GM12892 (cell line): ENCODE data around the gene DAGLA.

Experiments used
- POLR2A ChIP-seq: IDR thresholded peaks from 2 replicates; pipeline ENCODE4 v1.6.1; 2011; ENCODE audit warnings: low read depth, low read length, control low read depth
- POLR2AphosphoS5 ChIP-seq: IDR thresholded peaks from 2 replicates; pipeline ENCODE4 v1.6.1; 2011; ENCODE audit warnings: low read depth, low read length, control low read depth
- TAF1 ChIP-seq: IDR thresholded peaks from 2 replicates; pipeline ENCODE4 v1.6.1; 2011; ENCODE audit warnings: low read depth, mild to moderate bottlenecking, control low read depth, low read length, borderline replicate concordance

GRCh38 chr11:61756147-61756451 is 75.9 kb downstream of the DAGLA start:
- no peak for TF ChIP-seq POLR2A
- no peak for TF ChIP-seq POLR2AphosphoS5
- no peak for TF ChIP-seq TAF1
